ENCODE results near the gene ELOB.
A peak's percentile ranks its signal among the peaks of the same experiment; 100 is the strongest.

ELOB gene

DNA sequence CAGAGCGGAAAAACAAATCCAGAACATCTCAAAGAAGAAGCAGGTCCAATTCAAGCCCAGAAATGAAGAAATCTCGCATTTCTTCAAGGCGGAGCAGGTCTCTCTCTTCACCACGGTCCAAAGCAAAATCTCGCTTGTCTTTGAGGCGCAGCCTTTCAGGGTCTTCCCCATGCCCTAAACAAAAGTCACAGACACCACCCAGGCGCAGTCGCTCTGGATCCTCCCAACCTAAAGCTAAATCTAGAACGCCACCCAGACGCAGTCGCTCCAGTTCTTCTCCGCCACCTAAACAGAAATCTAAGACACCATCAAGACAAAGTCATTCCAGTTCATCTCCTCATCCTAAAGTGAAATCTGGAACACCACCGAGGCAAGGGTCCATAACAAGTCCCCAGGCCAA lies 14.4 kb downstream of the ELOB start:
- Histone ChIP-seq H3K36me3 (ENCODE audit: insufficient read depth, low read length) (peaks cover 100% of the 10 kb centered on the region), H3K27ac (ENCODE audit: low read depth, low read length) (no peak overlapping the region), H3K4me1 (ENCODE audit: insufficient read depth, low read length) (no peaks in the 10 kb centered on the region), H3K27me3 (ENCODE audit: insufficient read depth, low read length) (no peaks in the 10 kb centered on the region), H3K4me3 (ENCODE audit: low read length) (no peak overlapping the region), H3K9me3 (ENCODE audit: insufficient read depth, low read depth, low read length) (peaks cover 51% of the 10 kb centered on the region), H3K9ac (ENCODE audit: low read depth, low read length) (no peak overlapping the region)
- WGBS = 97% methylated on average over 13 of the region's 13 CpGs

DNA sequence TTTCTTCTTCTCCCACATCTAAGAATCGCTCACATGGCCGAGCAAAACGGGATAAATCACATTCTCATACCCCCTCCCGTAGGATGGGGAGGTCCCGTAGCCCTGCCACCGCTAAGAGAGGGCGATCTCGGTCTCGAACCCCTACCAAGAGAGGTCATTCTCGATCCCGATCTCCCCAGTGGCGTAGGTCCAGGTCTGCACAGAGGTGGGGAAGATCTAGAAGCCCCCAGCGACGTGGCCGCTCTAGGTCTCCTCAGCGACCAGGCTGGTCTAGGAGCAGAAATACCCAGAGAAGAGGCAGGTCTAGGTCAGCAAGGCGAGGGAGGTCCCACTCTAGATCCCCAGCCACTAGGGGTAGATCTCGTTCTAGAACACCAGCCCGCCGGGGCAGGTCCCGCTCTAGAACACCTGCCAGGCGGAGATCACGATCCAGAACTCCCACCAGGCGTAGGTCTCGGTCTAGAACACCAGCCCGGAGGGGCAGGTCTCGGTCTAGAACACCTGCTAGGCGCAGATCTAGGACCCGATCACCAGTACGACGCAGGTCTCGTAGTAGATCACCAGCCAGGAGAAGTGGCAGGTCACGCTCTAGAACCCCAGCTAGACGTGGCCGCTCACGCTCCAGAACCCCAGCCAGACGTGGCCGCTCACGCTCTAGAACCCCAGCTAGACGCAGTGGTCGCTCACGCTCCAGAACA lies 15.0 kb downstream of the ELOB start:
- Histone ChIP-seq H3K9me3 (ENCODE audit: insufficient read depth, low read depth, low read length) (peaks cover 51% of the 10 kb centered on the region), H3K4me1 (ENCODE audit: insufficient read depth, low read length) (no peaks in the 10 kb centered on the region), H3K9ac (ENCODE audit: low read depth, low read length) (no peak overlapping the region), H3K27ac (ENCODE audit: low read depth, low read length) (no peak overlapping the region), H3K27me3 (ENCODE audit: insufficient read depth, low read length) (no peaks in the 10 kb centered on the region), H3K36me3 (ENCODE audit: insufficient read depth, low read length) (peaks cover 100% of the 10 kb centered on the region), H3K4me3 (ENCODE audit: low read length) (no peak overlapping the region)
- WGBS = 96% methylated on average over 42 of the region's 42 CpGs

DNA sequence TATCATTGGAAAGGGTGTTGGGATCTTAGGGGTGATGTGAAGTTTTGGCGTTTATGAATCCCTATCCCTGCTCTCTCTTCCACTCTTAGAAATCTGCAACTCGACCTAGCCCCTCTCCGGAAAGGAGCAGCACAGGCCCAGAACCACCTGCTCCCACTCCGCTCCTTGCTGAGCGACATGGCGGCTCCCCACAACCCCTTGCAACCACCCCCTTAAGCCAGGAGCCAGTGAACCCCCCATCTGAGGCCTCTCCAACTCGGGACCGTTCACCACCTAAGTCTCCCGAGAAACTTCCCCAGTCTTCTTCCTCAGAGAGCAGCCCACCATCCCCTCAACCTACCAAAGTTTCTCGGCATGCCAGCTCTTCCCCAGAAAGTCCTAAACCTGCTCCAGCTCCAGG lies 15.6 kb downstream of the ELOB start:
- Histone ChIP-seq H3K4me3 (ENCODE audit: low read length) (no peak overlapping the region), H3K27me3 (ENCODE audit: insufficient read depth, low read length) (no peaks in the 10 kb centered on the region), H3K27ac (ENCODE audit: low read depth, low read length) (no peak overlapping the region), H3K9ac (ENCODE audit: low read depth, low read length) (no peak overlapping the region), H3K9me3 (ENCODE audit: insufficient read depth, low read depth, low read length) (peaks cover 51% of the 10 kb centered on the region), H3K36me3 (ENCODE audit: insufficient read depth, low read length) (peaks cover 100% of the 10 kb centered on the region), H3K4me1 (ENCODE audit: insufficient read depth, low read length) (no peaks in the 10 kb centered on the region)
- WGBS = 95% methylated on average over 10 of the region's 10 CpGs

GRCh38 chr16:2757344-2757743 lies 19.7 kb downstream of the ELOB start:
- no peak overlapping the region for H3K27ac ChIP-seq (ENCODE audit: low read depth, low read length)
- H3K27me3 ChIP-seq (ENCODE audit: insufficient read depth, low read length) = no peaks in the 10 kb centered on the region
- H3K4me3 ChIP-seq (ENCODE audit: low read length) = no peak overlapping the region
- peaks cover 25% of the 10 kb centered on the region for H3K9me3 ChIP-seq (ENCODE audit: insufficient read depth, low read depth, low read length)
- H3K36me3 ChIP-seq (ENCODE audit: insufficient read depth, low read length) = peaks cover 72% of the 10 kb centered on the region
- no peak overlapping the region for H3K9ac ChIP-seq (ENCODE audit: low read depth, low read length)
- H3K4me1 ChIP-seq (ENCODE audit: insufficient read depth, low read length) = peaks cover 11% of the 10 kb centered on the region
- 94% methylated on average over 11 of the region's 11 CpGs for WGBS

DNA sequence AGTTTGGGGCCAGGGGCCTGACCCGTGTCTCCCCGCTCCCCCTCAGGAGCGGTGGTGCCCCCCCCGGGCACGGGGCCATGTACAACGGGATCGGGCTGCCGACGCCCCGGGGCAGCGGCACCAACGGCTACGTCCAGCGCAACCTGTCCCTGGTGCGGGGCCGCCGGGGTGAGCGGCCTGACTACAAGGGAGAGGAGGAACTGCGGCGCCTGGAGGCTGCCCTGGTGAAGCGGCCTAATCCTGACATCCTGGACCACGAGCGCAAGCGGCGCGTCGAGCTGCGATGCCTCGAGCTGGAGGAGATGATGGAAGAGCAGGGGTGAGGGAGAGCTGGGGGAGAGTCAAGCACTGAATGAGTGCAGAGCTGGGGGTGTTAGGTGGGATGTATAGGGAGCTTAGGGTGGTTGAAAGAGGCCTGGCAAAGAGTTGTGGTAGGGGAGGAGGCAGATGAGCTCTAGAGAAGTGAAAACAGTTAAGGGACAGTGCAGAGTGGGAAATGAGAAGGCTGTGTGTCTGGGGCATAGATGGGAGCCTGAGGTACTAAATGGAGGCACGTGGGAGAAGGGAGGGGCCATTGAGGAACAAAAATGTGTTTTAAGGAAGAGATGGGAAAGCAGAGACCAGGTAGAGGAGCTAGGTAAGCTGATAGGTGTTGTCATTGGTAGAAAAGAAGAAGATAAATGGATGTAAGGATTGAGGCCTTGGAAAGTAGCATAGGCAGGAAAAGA lies 20.6 kb downstream of the ELOB start:
- Histone ChIP-seq H3K4me1 (ENCODE audit: insufficient read depth, low read length) (peaks cover 11% of the 10 kb centered on the region), H3K9ac (ENCODE audit: low read depth, low read length) (no peak overlapping the region), H3K27ac (ENCODE audit: low read depth, low read length) (no peak overlapping the region), H3K9me3 (ENCODE audit: insufficient read depth, low read depth, low read length) (peaks cover 16% of the 10 kb centered on the region), H3K27me3 (ENCODE audit: insufficient read depth, low read length) (no peaks in the 10 kb centered on the region), H3K36me3 (ENCODE audit: insufficient read depth, low read length) (peaks cover 63% of the 10 kb centered on the region), H3K4me3 (ENCODE audit: low read length) (no peak overlapping the region)
- WGBS = 96% methylated on average over 30 of the region's 30 CpGs

- WGBS = 63% methylated on average over 3 of the region's 3 CpGs
Observed at GRCh38 chr16:2755158-2755557, 21.9 kb downstream of the ELOB start.

DNA sequence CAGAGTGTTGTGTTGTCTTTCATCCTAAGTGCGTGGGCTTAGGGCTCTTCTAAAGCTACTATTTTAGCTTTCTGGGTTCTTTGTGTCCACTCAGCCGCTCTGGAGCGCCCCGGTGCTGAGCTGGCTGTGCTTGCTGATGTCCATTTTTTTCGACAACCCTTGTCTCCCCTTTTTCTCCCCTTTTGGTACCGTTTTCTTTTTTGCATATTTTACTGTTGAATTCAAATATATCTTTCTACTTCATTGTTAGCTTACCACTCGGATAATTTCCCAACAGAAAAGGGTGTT lies 23.4 kb downstream of the ELOB start:
- Histone ChIP-seq H3K4me3 (ENCODE audit: low read length) (peak overlapping the region; percentile 73), H3K9ac (ENCODE audit: low read depth, low read length) (peak overlapping the region; percentile 95), H3K36me3 (ENCODE audit: insufficient read depth, low read length) (peaks cover 39% of the 10 kb centered on the region), H3K27me3 (ENCODE audit: insufficient read depth, low read length) (no peaks in the 10 kb centered on the region), H3K27ac (ENCODE audit: low read depth, low read length) (peak overlapping the region; percentile 99), H3K4me1 (ENCODE audit: insufficient read depth, low read length) (peaks cover 11% of the 10 kb centered on the region), H3K9me3 (ENCODE audit: insufficient read depth, low read depth, low read length) (no peaks in the 10 kb centered on the region)
- WGBS = 0% methylated on average over 5 of the region's 7 CpGs

More at GRCh38 chr16:2755158-2755557, 21.9 kb downstream of the ELOB start:
- Histone ChIP-seq H3K9me3 (ENCODE audit: insufficient read depth, low read depth, low read length) (peaks cover 4% of the 10 kb centered on the region; the same call in 1 of the 2 replicates), H3K27me3 (ENCODE audit: insufficient read depth, low read length) (no peaks in the 10 kb centered on the region), H3K9ac (ENCODE audit: low read depth, low read length) (peak overlapping the region; percentile 95; the same call in 1 of the 2 replicates), H3K4me1 (ENCODE audit: insufficient read depth, low read length) (peaks cover 11% of the 10 kb centered on the region), H3K36me3 (ENCODE audit: insufficient read depth, low read length) (peaks cover 50% of the 10 kb centered on the region), H3K4me3 (ENCODE audit: low read length) (peak overlapping the region; percentile 73), H3K27ac (ENCODE audit: low read depth, low read length) (no peak overlapping the region)

- WGBS = under 1% methylated on average over 72 of the region's 82 CpGs
- peak overlapping the region; percentile 73 for H3K4me3 ChIP-seq (ENCODE audit: low read length)
- H3K9ac ChIP-seq (ENCODE audit: low read depth, low read length) = peak overlapping the region; percentile 95
- H3K27ac ChIP-seq (ENCODE audit: low read depth, low read length) = peak overlapping the region; percentile 99
- H3K36me3 ChIP-seq (ENCODE audit: insufficient read depth, low read length) = peaks cover 33% of the 10 kb centered on the region
- H3K9me3 ChIP-seq (ENCODE audit: insufficient read depth, low read depth, low read length) = no peaks in the 10 kb centered on the region
- H3K4me1 ChIP-seq (ENCODE audit: insufficient read depth, low read length) = peaks cover 11% of the 10 kb centered on the region
- no peaks in the 10 kb centered on the region for H3K27me3 ChIP-seq (ENCODE audit: insufficient read depth, low read length)
Observed at GRCh38 chr16:2752850-2753732, 24.0 kb downstream of the ELOB start.

DNA sequence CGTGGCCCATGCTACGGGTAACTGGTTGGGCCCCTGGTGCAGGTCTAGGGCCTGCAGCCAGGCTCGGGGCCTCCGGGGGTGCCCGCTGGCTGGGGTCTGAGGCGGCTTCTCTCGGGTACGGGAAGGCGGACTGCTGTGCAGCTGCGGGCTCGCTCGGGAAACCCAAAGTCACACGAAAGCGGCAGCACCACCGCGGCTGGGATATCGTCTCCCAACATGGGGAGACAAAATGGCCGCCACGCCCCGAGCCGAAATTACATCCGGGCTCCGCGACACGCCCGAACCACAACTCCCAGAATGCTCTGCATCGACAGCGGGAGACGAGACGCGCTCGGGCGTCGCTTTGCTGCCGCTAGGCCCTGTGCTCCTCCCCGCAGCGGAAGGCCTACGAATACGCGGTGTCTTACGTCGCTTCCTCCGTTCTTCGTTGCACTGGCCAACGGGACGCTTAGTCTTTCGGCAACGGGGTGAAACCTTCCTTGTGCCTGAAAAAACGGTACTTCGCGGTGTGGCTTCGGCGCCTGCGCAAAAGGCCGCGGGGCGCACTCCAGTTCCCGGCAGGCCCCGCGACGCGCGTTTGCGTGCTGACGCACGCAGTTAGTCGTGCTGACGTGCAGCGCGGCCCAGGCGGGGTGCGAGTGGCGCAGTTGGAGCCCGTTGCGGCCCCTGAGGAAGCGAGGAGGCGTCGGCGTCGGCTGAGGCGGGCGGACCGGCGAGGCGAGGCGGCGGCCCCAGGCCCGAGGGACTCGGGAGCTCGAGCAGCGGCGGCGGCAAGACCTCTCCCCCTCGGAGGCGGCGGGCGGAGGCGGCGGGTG lies 24.8 kb downstream of the ELOB start, which contains the start of gene SRRM2:
Gene SRRM2 (plus strand): TSS at position 604 of the 815 bp plus-strand sequence. CDS start 3,727 bp downstream, outside the sequence.
- Histone ChIP-seq H3K27ac (ENCODE audit: low read depth, low read length) (peak within 1 kb of the TSS; percentile 99), H3K9me3 (ENCODE audit: insufficient read depth, low read depth, low read length) (no peaks in the 10 kb centered on the region), H3K9ac (ENCODE audit: low read depth, low read length) (peak within 1 kb of the TSS; percentile 95), H3K4me3 (ENCODE audit: low read length) (peak within 1 kb of the TSS; percentile 73), H3K27me3 (ENCODE audit: insufficient read depth, low read length) (no peaks in the 10 kb centered on the region), H3K36me3 (ENCODE audit: insufficient read depth, low read length) (peaks cover 25% of the 10 kb centered on the region), H3K4me1 (ENCODE audit: insufficient read depth, low read length) (peaks cover 11% of the 10 kb centered on the region)
- under 1% methylated on average over 98 of the region's 99 CpGs for WGBS

GRCh38 chr16:2751577-2752034 lies 25.5 kb downstream of the ELOB start:
- Histone ChIP-seq H3K27me3 (ENCODE audit: insufficient read depth, low read length) (no peaks in the 10 kb centered on the region), H3K4me3 (ENCODE audit: low read length) (peak overlapping the region; percentile 73), H3K9me3 (ENCODE audit: insufficient read depth, low read depth, low read length) (no peaks in the 10 kb centered on the region), H3K36me3 (ENCODE audit: insufficient read depth, low read length) (peaks cover 18% of the 10 kb centered on the region), H3K4me1 (ENCODE audit: insufficient read depth, low read length) (peaks cover 11% of the 10 kb centered on the region), H3K27ac (ENCODE audit: low read depth, low read length) (peak overlapping the region; percentile 99), H3K9ac (ENCODE audit: low read depth, low read length) (peak overlapping the region; percentile 95)
- 14% methylated on average over 23 of the region's 23 CpGs for WGBS

Measured in HUES64 (cell line).